Mesenteric fat pad (tissue), 1 donor: ENCODE measurements around the gene ST3GAL2. TPM values are rescaled to one million over a fixed set of nuclear protein-coding genes. Genes with fewer than 3 reads are reported as not detected.
"Not testable (repeated sequence)": the region's sequence is repeated elsewhere in the genome, so short reads cannot be mapped to it uniquely, and the experiment has no call there.

Experiments
- DNase-seq: peaks from one replicate; pipeline ENCODE4 v3.0.0-alpha.2; 2020; ENCODE audit warnings: low spot score
- total RNA-seq: library from RNA; stranded (reverse); fragmentation: NEBNext Ultra II Directional; extraction: Animal tissue kit (Norgen Biotek cat#: 25700); gene quantifications from one replicate; pipeline ENCODE4 v1.2.1, GENCODE V29; 2021
- donor health status: DM: yes; HTN: yes; CAD: no.

ST3GAL2 gene
- total RNA-seq, 1 donor from 2014 or later, result 25.9 TPM

DNA sequence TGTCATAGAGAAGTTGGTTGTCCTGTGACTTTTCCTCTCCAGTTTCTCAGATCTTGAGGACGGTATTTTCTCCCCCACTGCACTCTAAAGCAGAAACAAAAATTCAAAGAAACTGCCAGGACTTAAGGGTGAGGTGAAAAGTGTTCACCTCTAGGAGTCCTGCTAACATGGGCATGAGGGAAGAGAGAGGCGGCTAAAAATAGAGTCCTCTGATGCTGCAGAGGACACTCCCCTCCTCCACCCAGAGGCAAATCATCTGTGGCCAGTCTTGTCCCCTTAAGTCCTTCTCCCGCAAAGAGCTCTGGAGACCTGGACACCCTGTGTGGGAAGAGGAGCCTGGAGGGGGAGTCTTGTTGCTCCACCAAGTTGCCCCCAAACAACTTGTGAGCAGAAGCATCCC is 96.9 kb downstream of the ST3GAL2 start:
- DNase-seq, result no peak

- DNase-seq, result no peak
Observed at GRCh38 chr16:70341600-70341999, 97.3 kb downstream of the ST3GAL2 start.

GRCh38 chr16:70337814-70338213 is 101.1 kb downstream of the ST3GAL2 start:
- no peak for DNase-seq

- DNase-seq, result not testable (repeated sequence)
Observed at GRCh38 chr16:70332728-70333127, 106.2 kb downstream of the ST3GAL2 start.

GRCh38 chr16:70331588-70332358 is 107.1 kb downstream of the ST3GAL2 start:
- DNase-seq, result no peak

DNA sequence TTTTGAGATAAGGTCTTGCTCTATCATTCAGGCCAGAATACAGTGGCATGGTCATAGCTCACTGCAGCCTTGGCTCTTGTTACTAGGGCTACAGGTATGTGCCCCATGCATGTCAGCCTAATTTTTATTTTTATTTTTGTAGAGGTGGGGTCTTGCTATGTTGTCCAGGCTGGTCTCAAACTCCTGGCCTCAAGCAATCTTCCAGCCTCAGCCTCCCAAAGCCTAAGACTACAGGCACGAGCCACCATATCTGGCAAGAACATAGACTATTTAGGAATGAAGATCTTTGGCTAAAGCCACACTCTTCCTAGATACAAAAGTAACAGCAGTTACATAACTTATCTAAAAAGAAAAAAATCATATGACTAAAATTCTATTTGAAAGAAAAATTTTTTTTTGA is 107.8 kb downstream of the ST3GAL2 start:
- DNase-seq, result no peak

Other genes starting within 250 kb of the ST3GAL2 start
- 25.8 TPM for gene EXOSC6, start 187.2 kb downstream of the ST3GAL2 start, total RNA-seq
- gene AARS1, start 149.6 kb downstream of the ST3GAL2 start, total RNA-seq, result 100 TPM
- gene DDX19B, start 139.9 kb downstream of the ST3GAL2 start, total RNA-seq, result 26.5 TPM
- gene DDX19A, start 92.2 kb downstream of the ST3GAL2 start, total RNA-seq, result 37.4 TPM
- gene FCSK, start 15.5 kb upstream of the ST3GAL2 start, total RNA-seq, result 11.5 TPM
- gene COG4, start 84.5 kb upstream of the ST3GAL2 start, total RNA-seq, result 36.9 TPM
- 205 TPM for gene SF3B3, start 84.7 kb upstream of the ST3GAL2 start, total RNA-seq
- 2.4 TPM for gene IL34, start 207.5 kb upstream of the ST3GAL2 start, total RNA-seq
- gene MTSS2, start 247.0 kb upstream of the ST3GAL2 start, total RNA-seq, result 50.3 TPM